ENCODE data around the gene PAFAH1B2.

PAFAH1B2 gene

GRCh38 chr11:117221775-117222517 is 77.9 kb downstream of the PAFAH1B2 start:
- no peak for DNase-seq (ENCODE audit: low spot score)

DNA sequence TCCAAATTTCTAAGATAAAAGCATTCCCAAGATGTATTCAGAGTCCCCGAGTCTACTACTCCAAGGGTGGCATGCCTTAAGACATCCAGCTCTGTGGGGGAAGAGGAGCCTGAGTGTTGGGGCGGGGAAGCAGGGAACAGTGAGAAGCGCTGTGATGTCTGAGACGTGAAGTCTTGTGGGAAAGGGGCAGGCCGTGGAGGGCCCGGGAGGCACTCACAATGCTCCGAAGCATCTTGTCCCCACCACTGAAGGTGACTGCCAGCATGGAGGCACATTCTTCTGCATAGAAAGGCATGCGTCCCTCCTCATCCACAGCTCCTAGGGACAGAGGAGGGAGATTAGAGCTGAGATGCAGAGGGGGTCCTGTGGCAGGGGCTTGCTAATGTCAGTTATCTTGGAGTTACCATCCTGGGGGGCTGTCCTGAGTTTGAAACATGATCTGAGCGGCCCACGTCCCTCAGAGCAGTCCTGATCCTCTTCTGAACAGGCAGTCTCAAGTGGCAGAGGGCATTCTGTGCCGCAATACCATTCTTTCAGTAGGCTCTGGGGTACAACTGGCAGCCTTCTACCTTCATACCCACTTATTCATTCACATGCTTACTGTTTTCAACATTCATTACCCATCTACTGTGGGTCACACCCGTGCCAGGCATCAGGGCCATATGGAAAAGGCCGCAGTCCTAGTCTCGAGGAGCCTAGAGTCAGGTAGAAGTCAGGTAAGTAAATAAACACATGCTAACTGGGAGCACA is 79.1 kb downstream of the PAFAH1B2 start:
- no peak for DNase-seq (ENCODE audit: low spot score)

DNA sequence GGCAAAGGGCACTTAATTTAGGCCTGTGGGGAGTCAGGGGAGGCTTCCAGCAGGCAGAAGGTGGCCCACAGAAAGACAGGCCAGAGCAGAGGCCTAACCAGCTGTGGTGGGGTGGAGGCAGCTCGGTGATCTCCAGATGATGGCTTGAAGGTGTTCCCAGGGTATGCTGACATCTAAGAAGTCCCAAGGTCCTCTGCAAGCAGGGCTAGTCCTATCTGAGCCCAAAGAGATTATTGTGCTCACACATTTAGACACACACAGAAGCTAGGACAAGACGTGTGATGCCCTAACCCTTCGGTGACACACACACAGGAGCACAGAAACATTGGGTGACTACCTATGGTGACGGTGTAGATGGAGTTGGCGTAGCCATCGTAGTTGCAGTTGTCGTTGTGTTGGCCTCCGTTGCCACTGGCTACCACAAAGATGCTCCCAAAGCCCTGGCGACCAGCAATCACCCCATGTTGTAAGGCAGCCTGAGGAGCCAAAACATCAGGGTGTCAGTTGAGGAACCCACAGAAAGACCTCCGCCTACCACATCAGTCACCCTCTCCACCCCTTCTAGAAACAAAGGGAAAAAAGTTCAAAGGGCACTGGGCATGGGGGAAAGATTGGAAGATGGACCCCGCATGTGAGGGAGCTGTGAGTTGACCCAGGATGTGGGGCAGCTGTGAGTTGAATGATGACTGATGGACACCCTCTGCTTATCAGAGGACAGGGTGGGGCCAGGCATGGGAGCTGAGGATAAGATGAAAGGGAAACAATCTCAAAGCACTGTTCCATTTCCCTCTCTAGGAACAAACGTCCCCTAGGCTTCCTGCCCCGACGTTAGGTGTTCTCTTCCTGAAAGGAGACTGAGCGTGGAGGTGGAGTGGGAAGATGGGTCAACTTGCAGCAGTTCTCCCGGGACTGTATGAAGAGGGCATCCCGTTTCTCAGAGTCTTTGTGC is 79.9 kb downstream of the PAFAH1B2 start:
- DNase-seq (ENCODE audit: low spot score): no peak

DNA sequence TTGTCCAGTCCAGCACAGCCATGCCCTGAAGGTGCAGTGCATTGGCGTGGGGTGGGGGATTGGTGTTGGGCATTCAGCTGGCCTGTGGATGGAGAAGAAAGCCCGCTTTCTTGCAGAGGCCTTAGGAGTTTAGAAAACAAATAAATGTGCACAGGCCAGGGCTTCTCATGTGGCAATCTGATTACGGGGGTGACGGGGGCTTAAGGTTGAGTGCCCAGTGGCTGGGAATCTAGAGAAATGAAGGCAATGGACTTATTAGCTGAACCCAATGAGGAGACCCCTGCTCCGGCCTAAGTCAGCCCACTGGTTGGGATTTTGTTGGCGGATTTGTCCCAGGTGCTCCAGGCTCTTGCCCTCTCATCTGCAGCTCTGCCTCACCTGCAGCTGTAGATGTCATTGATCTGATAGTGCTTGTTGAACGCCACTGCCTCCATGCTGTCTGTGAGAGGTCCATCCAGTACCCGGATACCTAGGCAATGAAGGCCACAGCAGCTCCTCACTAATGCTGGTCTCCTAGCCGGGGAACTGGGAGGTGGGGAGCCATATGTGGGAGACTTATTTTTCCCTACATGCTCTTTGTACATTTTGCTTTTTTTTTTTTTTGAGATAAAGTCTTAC is 81.6 kb downstream of the PAFAH1B2 start:
- no peak for DNase-seq (ENCODE audit: low spot score)
